ENCODE data around the gene EOMES. TPM values are rescaled to one million over a fixed set of nuclear protein-coding genes. Genes with fewer than 3 reads are reported as not detected.

Gene EOMES
- total RNA-seq, 4 donors from 2014 or later: 0.22 to 1.7 (median 0.69) TPM

- no peak for DNase-seq (ENCODE audit: low spot score in 2 of 2)
- TF ChIP-seq EP300 (IDR thresholded peaks at IDR 0.05): no peak
- TF ChIP-seq POLR2A (IDR thresholded peaks at IDR 0.05): no peak
- TF ChIP-seq CTCF (IDR thresholded peaks at IDR 0.05): no peak
- H3K4me3 ChIP-seq: no peak overlapping the region
- no peaks in the 10 kb centered on the region for H3K36me3 ChIP-seq
- H3K4me1 ChIP-seq: no peaks in the 10 kb centered on the region
- no peaks in the 10 kb centered on the region for H3K27me3 ChIP-seq
- H3K9me3 ChIP-seq: no peaks in the 10 kb centered on the region
- no peak overlapping the region for H3K27ac ChIP-seq
- 79 to 96% methylated on average over 1 of the region's 1 CpG for WGBS, 2 donors
Measured at GRCh38 chr3:27752926-27753325, 30.8 kb upstream of the EOMES start.

GRCh38 chr3:27749643-27750042 lies 27.5 kb upstream of the EOMES start:
- 57 to 73% methylated on average over 1 of the region's 1 CpG for WGBS, 2 donors
- Histone ChIP-seq H3K27ac (no peak overlapping the region), H3K36me3 (no peaks in the 10 kb centered on the region), H3K4me3 (no peak overlapping the region), H3K27me3 (no peaks in the 10 kb centered on the region), H3K4me1 (no peaks in the 10 kb centered on the region), H3K9me3 (no peaks in the 10 kb centered on the region)
- no peak for TF ChIP-seq POLR2A (IDR thresholded peaks at IDR 0.05)
- no peak for TF ChIP-seq EP300 (IDR thresholded peaks at IDR 0.05)
- TF ChIP-seq CTCF (IDR thresholded peaks at IDR 0.05): no peak
- DNase-seq (ENCODE audit: low spot score in 2 of 2): no peak

- Histone ChIP-seq H3K9me3 (no peaks in the 10 kb centered on the region), H3K4me3 (no peak overlapping the region), H3K27ac (no peak overlapping the region), H3K4me1 (no peaks in the 10 kb centered on the region), H3K27me3 (no peaks in the 10 kb centered on the region), H3K36me3 (no peaks in the 10 kb centered on the region)
- DNase-seq (ENCODE audit: low spot score in 2 of 2): no peak
- WGBS, 2 donors: 64 to 75% methylated on average over 3 of the region's 3 CpGs
- TF ChIP-seq CTCF (IDR thresholded peaks at IDR 0.05) (no peak), EP300 (IDR thresholded peaks at IDR 0.05) (no peak), POLR2A (IDR thresholded peaks at IDR 0.05) (no peak)
Measured at GRCh38 chr3:27746838-27747237, 24.7 kb upstream of the EOMES start.

GRCh38 chr3:27740854-27741253 lies 18.7 kb upstream of the EOMES start:
- WGBS, 2 donors: 53 to 74% methylated on average over 2 of the region's 2 CpGs
- Histone ChIP-seq H3K9me3 (no peaks in the 10 kb centered on the region), H3K4me3 (no peak overlapping the region), H3K4me1 (no peaks in the 10 kb centered on the region), H3K36me3 (no peaks in the 10 kb centered on the region), H3K27me3 (no peaks in the 10 kb centered on the region), H3K27ac (no peak overlapping the region)
- no peak for TF ChIP-seq EP300 (IDR thresholded peaks at IDR 0.05)
- no peak for TF ChIP-seq CTCF (IDR thresholded peaks at IDR 0.05)
- no peak for TF ChIP-seq POLR2A (IDR thresholded peaks at IDR 0.05)
- no peak for DNase-seq (ENCODE audit: low spot score in 2 of 2)

GRCh38 chr3:27737091-27737490 lies 15.0 kb upstream of the EOMES start:
- DNase-seq (ENCODE audit: low spot score in 2 of 2): no peak
- Histone ChIP-seq H3K4me1 (no peaks in the 10 kb centered on the region), H3K4me3 (no peak overlapping the region), H3K36me3 (no peaks in the 10 kb centered on the region), H3K27ac (no peak overlapping the region), H3K27me3 (no peaks in the 10 kb centered on the region), H3K9me3 (no peaks in the 10 kb centered on the region)
- TF ChIP-seq POLR2A (IDR thresholded peaks at IDR 0.05) (no peak), EP300 (IDR thresholded peaks at IDR 0.05) (no peak), CTCF (IDR thresholded peaks at IDR 0.05) (no peak)
